ENCODE measurements around the gene ZNF787.

ZNF787 gene

DNA sequence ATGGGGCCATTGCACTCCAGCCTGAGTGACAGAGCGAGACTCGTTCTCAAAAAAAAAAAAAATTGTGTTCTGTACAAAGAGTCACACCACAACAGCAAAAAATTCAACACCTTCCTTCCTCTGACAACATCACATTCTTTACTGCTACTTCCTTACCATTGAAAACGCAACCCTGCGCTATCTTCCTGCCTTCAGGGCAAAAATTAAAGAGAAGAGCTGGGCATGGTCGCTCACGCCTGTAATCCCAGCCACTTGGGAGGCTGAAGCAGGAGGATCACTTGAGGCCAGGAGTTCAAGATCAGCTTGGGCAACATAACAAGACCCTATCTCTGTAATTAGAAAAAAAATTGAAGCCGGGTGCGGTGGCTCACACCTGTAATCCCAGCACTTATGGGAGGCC lies 10.6 kb upstream of the ZNF787 start:
- Histone ChIP-seq H3K4me3 (ENCODE audit: low read length) (no peak overlapping the region), H3K4me1 (ENCODE audit: control insufficient read depth, low read depth, low read length) (peaks cover 7% of the 10 kb centered on the region), H3K9ac (ENCODE audit: low read length) (no peak overlapping the region), H3K9me3 (ENCODE audit: control insufficient read depth, low read depth, low read length) (no peaks in the 10 kb centered on the region), H3K27ac (ENCODE audit: low read length) (no peak overlapping the region), H3K27me3 (ENCODE audit: control insufficient read depth, insufficient read depth, low read length) (no peaks in the 10 kb centered on the region), H3K36me3 (ENCODE audit: control insufficient read depth, low read depth, low read length) (no peaks in the 10 kb centered on the region)

DNA sequence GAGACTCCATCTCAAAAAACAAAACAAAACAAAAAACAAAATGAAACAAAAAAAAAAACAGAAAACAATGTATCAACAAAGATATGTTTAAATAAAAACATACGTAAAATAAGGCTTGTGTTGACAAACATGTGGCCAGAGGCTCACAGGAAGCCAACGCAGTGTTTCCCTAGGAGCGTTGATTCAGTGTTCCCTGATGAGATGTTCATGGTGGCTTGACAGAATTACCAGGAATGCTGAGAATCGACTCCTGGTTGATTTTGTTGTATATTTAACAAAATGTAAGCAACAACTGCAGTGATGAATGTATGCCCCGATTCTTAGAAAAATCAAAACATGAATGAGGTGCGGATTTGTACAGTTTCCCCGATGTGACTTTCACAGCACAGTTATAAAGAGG lies 8.9 kb upstream of the ZNF787 start:
- no peak overlapping the region for H3K9ac ChIP-seq (ENCODE audit: low read length)
- H3K36me3 ChIP-seq (ENCODE audit: control insufficient read depth, low read depth, low read length) = no peaks in the 10 kb centered on the region
- H3K27ac ChIP-seq (ENCODE audit: low read length) = no peak overlapping the region
- no peaks in the 10 kb centered on the region for H3K9me3 ChIP-seq (ENCODE audit: control insufficient read depth, low read depth, low read length)
- no peaks in the 10 kb centered on the region for H3K27me3 ChIP-seq (ENCODE audit: control insufficient read depth, insufficient read depth, low read length)
- H3K4me3 ChIP-seq (ENCODE audit: low read length) = no peak overlapping the region
- H3K4me1 ChIP-seq (ENCODE audit: control insufficient read depth, low read depth, low read length) = no peaks in the 10 kb centered on the region

DNA sequence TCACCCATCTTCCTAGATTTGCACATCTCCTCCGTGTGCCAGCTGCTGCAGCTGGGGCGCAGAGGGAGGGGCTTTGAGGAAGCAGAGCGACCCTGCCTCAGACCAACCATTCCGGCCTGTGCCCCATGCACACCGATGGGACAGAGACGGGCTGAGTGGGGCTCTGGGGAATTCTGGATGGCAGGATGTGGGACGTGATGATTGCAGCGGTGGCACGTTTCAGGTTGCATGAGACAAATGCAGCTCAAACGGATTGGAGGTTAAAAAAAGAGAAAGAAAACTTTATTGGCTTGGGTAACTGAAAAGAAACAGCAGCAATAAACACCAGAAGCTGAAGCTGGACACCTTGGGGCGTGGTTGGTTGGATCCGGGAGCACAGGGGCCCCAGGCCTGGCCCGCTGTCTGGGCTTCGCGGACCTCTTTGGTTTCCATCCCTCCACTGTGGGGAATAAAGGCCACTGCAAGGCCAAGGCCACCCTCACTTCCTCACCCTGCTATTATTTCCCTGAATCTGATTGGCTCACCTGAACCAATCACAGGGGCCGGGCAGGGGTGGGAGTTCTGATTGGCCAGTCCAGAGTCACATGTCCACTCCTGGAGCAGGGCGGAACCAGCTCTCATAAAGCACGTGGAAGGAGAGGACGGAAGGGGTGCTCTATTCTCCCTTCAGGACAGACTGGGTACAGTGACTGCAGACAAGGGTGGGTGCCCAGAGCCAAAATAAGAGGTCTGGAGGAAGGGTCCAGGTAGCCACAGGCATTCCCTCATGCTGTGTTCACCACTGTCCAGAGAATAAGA lies 6.1 kb upstream of the ZNF787 start:
- Histone ChIP-seq H3K4me3 (ENCODE audit: low read length) (no peak overlapping the region), H3K9ac (ENCODE audit: low read length) (no peak overlapping the region), H3K4me1 (ENCODE audit: control insufficient read depth, low read depth, low read length) (no peaks in the 10 kb centered on the region), H3K27me3 (ENCODE audit: control insufficient read depth, insufficient read depth, low read length) (no peaks in the 10 kb centered on the region), H3K9me3 (ENCODE audit: control insufficient read depth, low read depth, low read length) (no peaks in the 10 kb centered on the region), H3K36me3 (ENCODE audit: control insufficient read depth, low read depth, low read length) (no peaks in the 10 kb centered on the region), H3K27ac (ENCODE audit: low read length) (no peak overlapping the region)

DNA sequence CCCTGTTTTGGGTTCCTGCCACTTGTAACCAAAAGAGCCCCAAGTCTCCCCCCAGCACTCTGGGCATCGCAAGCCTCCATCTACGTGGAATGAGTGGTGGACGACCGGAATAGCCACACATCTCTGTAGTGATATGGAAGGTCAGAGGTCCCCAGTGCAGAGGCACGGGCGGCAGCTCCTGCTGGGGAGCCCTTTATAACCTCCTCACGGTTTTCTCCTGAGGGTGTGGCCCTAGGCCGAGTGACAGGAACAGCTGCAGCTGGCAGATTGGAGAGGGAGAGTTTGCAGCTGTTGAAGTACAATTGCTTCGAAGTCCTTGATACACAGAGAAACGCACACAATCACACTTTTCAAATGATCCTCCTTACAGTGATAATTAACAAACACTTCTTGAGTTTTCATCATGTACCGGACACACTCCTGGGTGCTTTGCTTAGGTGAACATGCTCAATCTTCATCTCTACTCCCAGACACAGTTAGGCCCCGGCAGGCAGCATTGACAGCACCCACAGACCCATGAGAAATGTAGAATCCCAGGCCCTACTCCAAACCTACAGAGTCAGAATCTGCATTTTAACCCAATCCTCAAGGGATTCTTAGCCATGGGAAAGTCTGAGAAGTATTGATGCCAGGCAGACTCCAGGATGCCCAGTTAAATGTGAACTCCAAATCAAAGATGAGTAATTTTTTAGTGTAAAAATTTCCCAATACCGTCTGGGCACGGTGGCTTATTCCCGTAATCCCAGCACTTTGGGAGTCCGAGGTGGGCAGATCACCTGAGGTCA lies 4.9 kb upstream of the ZNF787 start:
- no peaks in the 10 kb centered on the region for H3K36me3 ChIP-seq (ENCODE audit: control insufficient read depth, low read depth, low read length)
- peaks cover 5% of the 10 kb centered on the region for H3K4me1 ChIP-seq (ENCODE audit: control insufficient read depth, low read depth, low read length)
- H3K27me3 ChIP-seq (ENCODE audit: control insufficient read depth, insufficient read depth, low read length) = no peaks in the 10 kb centered on the region
- H3K9me3 ChIP-seq (ENCODE audit: control insufficient read depth, low read depth, low read length) = no peaks in the 10 kb centered on the region
- no peak overlapping the region for H3K4me3 ChIP-seq (ENCODE audit: low read length)
- no peak overlapping the region for H3K27ac ChIP-seq (ENCODE audit: low read length)
- no peak overlapping the region for H3K9ac ChIP-seq (ENCODE audit: low read length)

DNA sequence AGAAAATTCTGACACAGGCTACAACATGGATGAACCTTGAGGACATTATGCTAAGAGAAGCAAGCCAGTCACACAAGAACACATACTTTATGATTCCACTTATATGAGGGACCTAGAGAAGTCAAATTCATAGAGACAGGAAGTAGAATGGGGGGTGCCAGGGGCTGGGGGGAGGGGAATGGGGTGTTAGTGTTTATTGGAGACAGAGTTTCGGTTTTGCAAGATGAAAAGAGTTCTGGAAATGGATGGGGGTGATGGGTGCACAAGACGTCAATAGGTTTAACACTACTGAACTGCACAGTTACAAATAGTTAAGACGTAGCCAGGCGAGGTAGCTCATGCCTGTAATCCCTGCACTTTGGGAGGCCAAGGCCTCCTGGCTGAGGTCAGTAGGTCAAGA lies 3.5 kb upstream of the ZNF787 start:
- Histone ChIP-seq H3K27ac (ENCODE audit: low read length) (no peak overlapping the region), H3K27me3 (ENCODE audit: control insufficient read depth, insufficient read depth, low read length) (no peaks in the 10 kb centered on the region), H3K4me3 (ENCODE audit: low read length) (no peak overlapping the region), H3K9ac (ENCODE audit: low read length) (no peak overlapping the region), H3K4me1 (ENCODE audit: control insufficient read depth, low read depth, low read length) (peaks cover 5% of the 10 kb centered on the region), H3K36me3 (ENCODE audit: control insufficient read depth, low read depth, low read length) (no peaks in the 10 kb centered on the region), H3K9me3 (ENCODE audit: control insufficient read depth, low read depth, low read length) (no peaks in the 10 kb centered on the region)

DNA sequence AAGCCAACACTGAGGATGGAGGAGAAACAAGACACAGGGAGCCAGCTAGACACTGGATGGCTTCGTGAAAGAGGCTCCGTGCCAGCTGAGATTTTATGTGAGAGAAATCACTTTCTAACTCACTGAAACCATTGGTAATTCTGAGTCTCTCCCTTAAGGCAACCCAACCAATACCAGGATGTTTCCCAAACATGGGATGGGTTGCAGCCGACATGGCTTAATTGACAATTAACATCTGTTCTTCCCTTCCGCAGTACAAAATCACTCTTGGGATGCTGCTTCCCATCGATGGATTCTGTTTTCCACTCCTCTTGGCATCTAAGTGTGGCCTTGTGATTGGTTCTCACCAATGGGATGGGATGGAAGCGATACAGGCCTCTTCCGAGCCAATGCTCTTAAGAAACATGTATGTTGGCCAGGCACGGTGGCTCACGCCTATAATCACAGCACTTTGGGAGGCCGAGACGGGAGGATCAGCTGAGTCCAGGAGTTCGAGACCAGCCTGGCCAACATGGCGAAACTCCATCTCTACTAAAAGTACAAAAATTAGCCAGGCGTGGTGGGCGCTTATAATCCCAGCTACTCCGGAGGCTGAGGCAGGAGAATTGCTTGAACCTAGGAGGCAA lies 2.3 kb upstream of the ZNF787 start:
- no peak overlapping the region for H3K27ac ChIP-seq (ENCODE audit: low read length)
- no peaks in the 10 kb centered on the region for H3K27me3 ChIP-seq (ENCODE audit: control insufficient read depth, insufficient read depth, low read length)
- peaks cover 5% of the 10 kb centered on the region for H3K4me1 ChIP-seq (ENCODE audit: control insufficient read depth, low read depth, low read length)
- peaks cover 2% of the 10 kb centered on the region for H3K36me3 ChIP-seq (ENCODE audit: control insufficient read depth, low read depth, low read length)
- H3K9me3 ChIP-seq (ENCODE audit: control insufficient read depth, low read depth, low read length) = no peaks in the 10 kb centered on the region
- no peak overlapping the region for H3K9ac ChIP-seq (ENCODE audit: low read length)
- H3K4me3 ChIP-seq (ENCODE audit: low read length) = no peak overlapping the region

DNA sequence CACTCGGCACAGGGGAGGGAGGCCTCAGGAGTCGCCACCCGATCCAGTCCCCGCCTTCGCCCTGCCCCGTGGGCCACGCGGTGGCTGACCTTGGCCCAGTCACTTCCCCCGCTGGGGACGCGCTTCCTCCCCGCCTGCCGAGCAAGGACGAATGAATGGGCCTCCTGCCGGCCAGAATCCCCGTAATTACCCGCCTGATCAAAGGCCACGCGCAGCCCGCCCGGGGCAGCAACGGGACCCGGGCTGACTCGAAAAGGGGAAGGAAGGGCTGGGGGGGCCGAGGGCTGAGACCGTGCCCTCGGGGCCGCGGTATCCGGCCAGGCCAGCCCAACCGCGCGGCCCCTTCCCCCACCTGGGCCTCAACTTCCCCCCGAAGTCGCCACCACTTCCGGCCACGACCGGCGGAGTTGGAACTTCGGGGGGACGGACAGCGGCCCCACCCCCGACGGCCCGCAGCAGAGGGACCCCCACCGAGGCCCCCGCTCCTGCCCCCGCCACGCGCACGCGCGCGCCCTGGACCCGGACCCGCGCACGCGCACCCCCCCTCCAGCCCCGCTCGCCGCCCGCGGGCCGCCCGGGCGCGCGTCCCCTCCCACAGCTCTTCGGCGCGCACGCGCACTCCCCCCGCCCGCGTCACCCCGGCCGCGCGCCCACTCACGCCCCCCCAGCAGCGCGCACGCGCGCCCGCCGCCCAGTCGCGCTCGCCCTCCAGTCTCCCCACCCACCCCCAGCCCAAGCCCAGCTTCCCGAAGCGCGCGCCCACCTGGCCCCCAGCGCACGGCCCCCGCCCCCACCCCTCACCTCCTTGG lies 520 bp downstream of the ZNF787 start:
- H3K27ac ChIP-seq (ENCODE audit: low read length) = no peak overlapping the region
- no peaks in the 10 kb centered on the region for H3K9me3 ChIP-seq (ENCODE audit: control insufficient read depth, low read depth, low read length)
- no peaks in the 10 kb centered on the region for H3K27me3 ChIP-seq (ENCODE audit: control insufficient read depth, insufficient read depth, low read length)
- H3K36me3 ChIP-seq (ENCODE audit: control insufficient read depth, low read depth, low read length) = peaks cover 12% of the 10 kb centered on the region
- H3K4me3 ChIP-seq (ENCODE audit: low read length) = peak overlapping the region; percentile 85
- H3K9ac ChIP-seq (ENCODE audit: low read length) = peak overlapping the region; percentile 72
- peaks cover 5% of the 10 kb centered on the region for H3K4me1 ChIP-seq (ENCODE audit: control insufficient read depth, low read depth, low read length)

DNA sequence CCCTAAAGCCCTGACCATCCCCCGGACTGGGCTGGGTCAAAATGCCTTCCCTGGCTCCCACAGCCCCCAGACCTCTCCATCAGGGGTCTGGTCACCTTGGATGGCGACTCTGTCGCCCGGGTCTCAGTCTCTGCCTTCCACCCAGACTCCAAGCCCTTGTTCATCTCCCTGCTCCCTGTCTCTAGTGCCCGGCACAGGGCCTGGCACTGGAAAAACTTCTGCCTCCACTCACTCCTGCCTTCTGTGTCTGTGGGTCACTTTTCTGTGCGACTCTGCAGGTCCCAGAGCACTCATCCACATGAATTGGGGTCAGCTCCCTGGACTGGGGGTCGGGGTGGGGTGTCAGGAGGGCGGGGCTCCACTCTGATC lies 1.1 kb downstream of the ZNF787 start:
- H3K4me3 ChIP-seq (ENCODE audit: low read length) = peak overlapping the region; percentile 70
- H3K36me3 ChIP-seq (ENCODE audit: control insufficient read depth, low read depth, low read length) = peaks cover 12% of the 10 kb centered on the region
- peaks cover 5% of the 10 kb centered on the region for H3K4me1 ChIP-seq (ENCODE audit: control insufficient read depth, low read depth, low read length)
- H3K9me3 ChIP-seq (ENCODE audit: control insufficient read depth, low read depth, low read length) = no peaks in the 10 kb centered on the region
- H3K9ac ChIP-seq (ENCODE audit: low read length) = peak overlapping the region; percentile 72
- H3K27me3 ChIP-seq (ENCODE audit: control insufficient read depth, insufficient read depth, low read length) = no peaks in the 10 kb centered on the region
- H3K27ac ChIP-seq (ENCODE audit: low read length) = no peak overlapping the region

DNA sequence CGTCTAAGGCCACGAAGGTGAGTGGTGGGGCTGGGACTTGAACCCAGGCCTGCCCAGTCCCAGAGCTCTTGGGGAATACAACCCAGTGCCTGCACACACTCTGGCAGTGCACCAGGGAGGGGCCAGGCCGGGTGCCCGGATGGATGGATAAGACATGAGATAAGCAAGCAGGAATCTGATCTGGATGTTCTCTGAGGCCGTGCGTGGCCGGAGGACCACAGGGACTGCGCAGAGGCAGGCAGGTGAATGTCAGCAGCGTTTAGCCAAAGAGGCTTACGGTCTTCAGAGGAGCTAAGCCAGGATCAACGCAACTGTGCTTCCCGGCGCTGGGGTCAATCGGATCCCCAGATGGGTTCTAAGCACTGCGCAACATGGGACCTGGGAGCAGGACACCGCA lies 1.5 kb downstream of the ZNF787 start:
- H3K9me3 ChIP-seq (ENCODE audit: control insufficient read depth, low read depth, low read length) = no peaks in the 10 kb centered on the region
- H3K27me3 ChIP-seq (ENCODE audit: control insufficient read depth, insufficient read depth, low read length) = no peaks in the 10 kb centered on the region
- H3K4me1 ChIP-seq (ENCODE audit: control insufficient read depth, low read depth, low read length) = peaks cover 5% of the 10 kb centered on the region
- H3K4me3 ChIP-seq (ENCODE audit: low read length) = peak overlapping the region; percentile 70
- H3K9ac ChIP-seq (ENCODE audit: low read length) = peak overlapping the region; percentile 72
- H3K27ac ChIP-seq (ENCODE audit: low read length) = no peak overlapping the region
- peaks cover 12% of the 10 kb centered on the region for H3K36me3 ChIP-seq (ENCODE audit: control insufficient read depth, low read depth, low read length)

DNA sequence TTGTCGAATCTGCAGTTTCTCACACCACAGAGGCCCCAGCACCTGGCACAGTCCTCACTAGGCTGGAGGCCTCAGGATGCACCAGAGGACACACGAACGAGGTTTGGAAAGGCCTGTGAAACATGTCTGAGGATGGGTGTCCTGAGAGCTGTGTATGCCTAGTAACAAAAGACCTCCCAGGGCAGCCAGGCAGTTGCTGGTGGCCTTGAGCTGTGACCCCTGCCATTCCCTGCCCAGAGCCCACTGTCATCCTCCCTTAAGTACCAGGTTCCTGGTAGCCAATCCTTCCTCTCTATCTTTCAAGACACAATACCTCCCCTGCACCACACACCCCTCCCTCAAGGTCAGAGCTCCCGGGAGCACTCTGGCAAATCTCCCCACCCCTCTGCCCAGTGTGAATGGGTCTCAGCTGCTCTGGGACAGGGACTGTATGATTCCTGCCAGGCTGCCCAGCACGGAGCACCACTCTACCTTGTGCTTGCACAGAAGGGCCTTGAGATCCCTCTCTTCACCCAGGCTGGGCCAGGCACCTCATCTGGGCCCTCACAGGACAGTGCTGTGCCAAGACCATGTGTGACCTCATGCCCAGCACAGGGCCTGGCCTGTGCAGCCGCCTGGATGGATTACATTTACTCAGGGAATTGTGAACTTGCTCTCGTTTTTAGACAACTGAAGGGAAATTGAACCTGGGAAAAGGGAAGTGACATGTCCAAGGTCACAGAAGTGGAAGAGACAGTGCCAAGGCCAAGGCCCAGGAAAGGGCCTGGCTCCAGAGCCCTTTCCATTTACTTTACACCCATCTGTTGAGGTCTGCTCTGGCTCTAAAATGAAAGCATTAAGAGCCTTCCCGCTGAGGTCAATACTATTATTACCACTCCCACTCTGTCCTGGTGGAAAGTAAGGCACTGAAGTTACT lies 2.2 kb downstream of the ZNF787 start:
- Histone ChIP-seq H3K9me3 (ENCODE audit: control insufficient read depth, low read depth, low read length) (no peaks in the 10 kb centered on the region), H3K36me3 (ENCODE audit: control insufficient read depth, low read depth, low read length) (peaks cover 12% of the 10 kb centered on the region), H3K9ac (ENCODE audit: low read length) (peak overlapping the region; percentile 72), H3K27ac (ENCODE audit: low read length) (no peak overlapping the region), H3K27me3 (ENCODE audit: control insufficient read depth, insufficient read depth, low read length) (no peaks in the 10 kb centered on the region), H3K4me3 (ENCODE audit: low read length) (peak overlapping the region; percentile 70), H3K4me1 (ENCODE audit: control insufficient read depth, low read depth, low read length) (peaks cover 5% of the 10 kb centered on the region)

All from iPS-18a (cell line).